ENCODE data around the gene SORL1-AS1.

SORL1-AS1 gene

GRCh38 chr11:121451178-121451985, 1.4 kb downstream of the SORL1-AS1 start:
- no peak for DNase-seq

GRCh38 chr11:121450401-121450800, 2.4 kb downstream of the SORL1-AS1 start:
- DNase-seq, result no peak

- no peak for DNase-seq
Measured at GRCh38 chr11:121449626-121450025, 3.1 kb downstream of the SORL1-AS1 start.

GRCh38 chr11:121449123-121449522, 3.6 kb downstream of the SORL1-AS1 start:
- DNase-seq, result no peak

GRCh38 chr11:121448431-121448941, 4.3 kb downstream of the SORL1-AS1 start:
- no peak for DNase-seq

- DNase-seq, result no peak
Measured at GRCh38 chr11:121448011-121448410, 4.8 kb downstream of the SORL1-AS1 start.

- peak in 1 of 2 experiments; percentile 13 for DNase-seq
Measured at GRCh38 chr11:121446752-121447156, 6.0 kb downstream of the SORL1-AS1 start.

- DNase-seq, result no peak
Measured at GRCh38 chr11:121445071-121445768, 7.5 kb downstream of the SORL1-AS1 start.

GRCh38 chr11:121444526-121444925, 8.2 kb downstream of the SORL1-AS1 start:
- DNase-seq, result no peak

GRCh38 chr11:121443688-121444275, 9.0 kb downstream of the SORL1-AS1 start:
- DNase-seq, result no peak

- no peak for DNase-seq
Measured at GRCh38 chr11:121441521-121441920, 11.2 kb downstream of the SORL1-AS1 start.

- DNase-seq, result no peak
Measured at GRCh38 chr11:121439759-121440158, 13.0 kb downstream of the SORL1-AS1 start.

- no peak for DNase-seq
Measured at GRCh38 chr11:121439337-121439736, 13.4 kb downstream of the SORL1-AS1 start.

GRCh38 chr11:121437686-121438078, 15.1 kb downstream of the SORL1-AS1 start:
- DNase-seq, result no peak

- no peak for DNase-seq
Measured at GRCh38 chr11:121437018-121437685, 15.6 kb downstream of the SORL1-AS1 start.

GRCh38 chr11:121435551-121436511, 16.9 kb downstream of the SORL1-AS1 start:
- no peak for DNase-seq

GRCh38 chr11:121435132-121435531, 17.6 kb downstream of the SORL1-AS1 start:
- DNase-seq, result no peak

- no peak for DNase-seq
Measured at GRCh38 chr11:121431820-121432526, 20.8 kb downstream of the SORL1-AS1 start.

- no peak for DNase-seq
Measured at GRCh38 chr11:121429556-121429955, 23.2 kb downstream of the SORL1-AS1 start.

- no peak for DNase-seq
Measured at GRCh38 chr11:121427400-121427744, 25.4 kb downstream of the SORL1-AS1 start.

All from NCI-H1930 (cell line).